ENCODE measurements around the gene RHOD. TPM values are rescaled to one million over a fixed set of nuclear protein-coding genes. Genes with fewer than 3 reads are reported as not detected.

The RHOD gene
- total and polyA plus RNA-seq, 9 of the 15 experiments (the other 6 are each of a cell fraction or from before 2014, with no cell fraction given), result not detected

DNA sequence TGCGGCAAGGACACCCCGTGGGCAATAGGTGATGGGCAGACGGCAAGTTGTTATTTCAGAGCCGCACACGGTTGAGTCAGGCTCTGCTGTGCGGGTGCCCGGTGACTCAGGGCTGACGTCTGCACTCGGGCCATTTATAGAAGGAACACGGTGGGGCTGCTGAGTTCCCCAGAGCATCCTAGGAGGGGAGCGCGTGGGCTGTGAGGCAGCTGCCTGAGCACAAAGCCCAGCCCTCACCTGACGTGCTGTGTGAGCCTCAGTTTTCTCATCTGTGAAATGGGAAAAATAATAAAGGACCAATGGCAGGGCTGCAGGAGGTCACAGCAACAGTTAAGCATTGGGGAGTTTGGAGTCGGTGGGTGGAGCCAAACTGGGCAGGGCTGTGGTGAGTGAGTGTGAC is 11.3 kb upstream of the RHOD start (continued):
- TF ChIP-seq, protein P1, sequence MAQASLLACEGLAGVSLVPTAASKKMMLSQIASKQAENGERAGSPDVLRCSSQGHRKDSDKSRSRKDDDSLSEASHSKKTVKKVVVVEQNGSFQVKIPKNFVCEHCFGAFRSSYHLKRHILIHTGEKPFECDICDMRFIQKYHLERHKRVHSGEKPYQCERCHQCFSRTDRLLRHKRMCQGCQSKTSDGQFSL (CRISPR knock-in tag; IDR thresholded peaks at IDR 0.05), result no peak
- TF ChIP-seq, protein P1 (tag; IDR thresholded peaks at IDR 0.05), result no peak
- no peak for TF ChIP-seq CTBP1 (IDR thresholded peaks at IDR 0.05; ENCODE audit: borderline replicate concordance)
- no peak for TF ChIP-seq SAP30 (IDR thresholded peaks at IDR 0.05; ENCODE audit: borderline replicate concordance, insufficient read depth, low read depth, low read length, poor library complexity, severe bottlenecking)
- TF ChIP-seq, protein P2, sequence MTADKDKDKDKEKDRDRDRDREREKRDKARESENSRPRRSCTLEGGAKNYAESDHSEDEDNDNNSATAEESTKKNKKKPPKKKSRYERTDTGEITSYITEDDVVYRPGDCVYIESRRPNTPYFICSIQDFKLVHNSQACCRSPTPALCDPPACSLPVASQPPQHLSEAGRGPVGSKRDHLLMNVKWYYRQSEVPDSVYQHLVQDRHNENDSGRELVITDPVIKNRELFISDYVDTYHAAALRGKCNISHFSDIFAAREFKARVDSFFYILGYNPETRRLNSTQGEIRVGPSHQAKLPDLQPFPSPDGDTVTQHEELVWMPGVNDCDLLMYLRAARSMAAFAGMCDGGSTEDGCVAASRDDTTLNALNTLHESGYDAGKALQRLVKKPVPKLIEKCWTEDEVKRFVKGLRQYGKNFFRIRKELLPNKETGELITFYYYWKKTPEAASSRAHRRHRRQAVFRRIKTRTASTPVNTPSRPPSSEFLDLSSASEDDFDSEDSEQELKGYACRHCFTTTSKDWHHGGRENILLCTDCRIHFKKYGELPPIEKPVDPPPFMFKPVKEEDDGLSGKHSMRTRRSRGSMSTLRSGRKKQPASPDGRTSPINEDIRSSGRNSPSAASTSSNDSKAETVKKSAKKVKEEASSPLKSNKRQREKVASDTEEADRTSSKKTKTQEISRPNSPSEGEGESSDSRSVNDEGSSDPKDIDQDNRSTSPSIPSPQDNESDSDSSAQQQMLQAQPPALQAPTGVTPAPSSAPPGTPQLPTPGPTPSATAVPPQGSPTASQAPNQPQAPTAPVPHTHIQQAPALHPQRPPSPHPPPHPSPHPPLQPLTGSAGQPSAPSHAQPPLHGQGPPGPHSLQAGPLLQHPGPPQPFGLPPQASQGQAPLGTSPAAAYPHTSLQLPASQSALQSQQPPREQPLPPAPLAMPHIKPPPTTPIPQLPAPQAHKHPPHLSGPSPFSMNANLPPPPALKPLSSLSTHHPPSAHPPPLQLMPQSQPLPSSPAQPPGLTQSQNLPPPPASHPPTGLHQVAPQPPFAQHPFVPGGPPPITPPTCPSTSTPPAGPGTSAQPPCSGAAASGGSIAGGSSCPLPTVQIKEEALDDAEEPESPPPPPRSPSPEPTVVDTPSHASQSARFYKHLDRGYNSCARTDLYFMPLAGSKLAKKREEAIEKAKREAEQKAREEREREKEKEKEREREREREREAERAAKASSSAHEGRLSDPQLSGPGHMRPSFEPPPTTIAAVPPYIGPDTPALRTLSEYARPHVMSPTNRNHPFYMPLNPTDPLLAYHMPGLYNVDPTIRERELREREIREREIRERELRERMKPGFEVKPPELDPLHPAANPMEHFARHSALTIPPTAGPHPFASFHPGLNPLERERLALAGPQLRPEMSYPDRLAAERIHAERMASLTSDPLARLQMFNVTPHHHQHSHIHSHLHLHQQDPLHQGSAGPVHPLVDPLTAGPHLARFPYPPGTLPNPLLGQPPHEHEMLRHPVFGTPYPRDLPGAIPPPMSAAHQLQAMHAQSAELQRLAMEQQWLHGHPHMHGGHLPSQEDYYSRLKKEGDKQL (CRISPR knock-in tag; IDR thresholded peaks at IDR 0.05; ENCODE audit: borderline replicate concordance), result no peak
- peak; percentile 68 for TF ChIP-seq CREM (IDR thresholded peaks at IDR 0.05; ENCODE audit: low read depth)
- no peak for TF ChIP-seq MAFG (tag; conservative IDR thresholded peaks at IDR 0.05)
- TF ChIP-seq, protein P3, sequence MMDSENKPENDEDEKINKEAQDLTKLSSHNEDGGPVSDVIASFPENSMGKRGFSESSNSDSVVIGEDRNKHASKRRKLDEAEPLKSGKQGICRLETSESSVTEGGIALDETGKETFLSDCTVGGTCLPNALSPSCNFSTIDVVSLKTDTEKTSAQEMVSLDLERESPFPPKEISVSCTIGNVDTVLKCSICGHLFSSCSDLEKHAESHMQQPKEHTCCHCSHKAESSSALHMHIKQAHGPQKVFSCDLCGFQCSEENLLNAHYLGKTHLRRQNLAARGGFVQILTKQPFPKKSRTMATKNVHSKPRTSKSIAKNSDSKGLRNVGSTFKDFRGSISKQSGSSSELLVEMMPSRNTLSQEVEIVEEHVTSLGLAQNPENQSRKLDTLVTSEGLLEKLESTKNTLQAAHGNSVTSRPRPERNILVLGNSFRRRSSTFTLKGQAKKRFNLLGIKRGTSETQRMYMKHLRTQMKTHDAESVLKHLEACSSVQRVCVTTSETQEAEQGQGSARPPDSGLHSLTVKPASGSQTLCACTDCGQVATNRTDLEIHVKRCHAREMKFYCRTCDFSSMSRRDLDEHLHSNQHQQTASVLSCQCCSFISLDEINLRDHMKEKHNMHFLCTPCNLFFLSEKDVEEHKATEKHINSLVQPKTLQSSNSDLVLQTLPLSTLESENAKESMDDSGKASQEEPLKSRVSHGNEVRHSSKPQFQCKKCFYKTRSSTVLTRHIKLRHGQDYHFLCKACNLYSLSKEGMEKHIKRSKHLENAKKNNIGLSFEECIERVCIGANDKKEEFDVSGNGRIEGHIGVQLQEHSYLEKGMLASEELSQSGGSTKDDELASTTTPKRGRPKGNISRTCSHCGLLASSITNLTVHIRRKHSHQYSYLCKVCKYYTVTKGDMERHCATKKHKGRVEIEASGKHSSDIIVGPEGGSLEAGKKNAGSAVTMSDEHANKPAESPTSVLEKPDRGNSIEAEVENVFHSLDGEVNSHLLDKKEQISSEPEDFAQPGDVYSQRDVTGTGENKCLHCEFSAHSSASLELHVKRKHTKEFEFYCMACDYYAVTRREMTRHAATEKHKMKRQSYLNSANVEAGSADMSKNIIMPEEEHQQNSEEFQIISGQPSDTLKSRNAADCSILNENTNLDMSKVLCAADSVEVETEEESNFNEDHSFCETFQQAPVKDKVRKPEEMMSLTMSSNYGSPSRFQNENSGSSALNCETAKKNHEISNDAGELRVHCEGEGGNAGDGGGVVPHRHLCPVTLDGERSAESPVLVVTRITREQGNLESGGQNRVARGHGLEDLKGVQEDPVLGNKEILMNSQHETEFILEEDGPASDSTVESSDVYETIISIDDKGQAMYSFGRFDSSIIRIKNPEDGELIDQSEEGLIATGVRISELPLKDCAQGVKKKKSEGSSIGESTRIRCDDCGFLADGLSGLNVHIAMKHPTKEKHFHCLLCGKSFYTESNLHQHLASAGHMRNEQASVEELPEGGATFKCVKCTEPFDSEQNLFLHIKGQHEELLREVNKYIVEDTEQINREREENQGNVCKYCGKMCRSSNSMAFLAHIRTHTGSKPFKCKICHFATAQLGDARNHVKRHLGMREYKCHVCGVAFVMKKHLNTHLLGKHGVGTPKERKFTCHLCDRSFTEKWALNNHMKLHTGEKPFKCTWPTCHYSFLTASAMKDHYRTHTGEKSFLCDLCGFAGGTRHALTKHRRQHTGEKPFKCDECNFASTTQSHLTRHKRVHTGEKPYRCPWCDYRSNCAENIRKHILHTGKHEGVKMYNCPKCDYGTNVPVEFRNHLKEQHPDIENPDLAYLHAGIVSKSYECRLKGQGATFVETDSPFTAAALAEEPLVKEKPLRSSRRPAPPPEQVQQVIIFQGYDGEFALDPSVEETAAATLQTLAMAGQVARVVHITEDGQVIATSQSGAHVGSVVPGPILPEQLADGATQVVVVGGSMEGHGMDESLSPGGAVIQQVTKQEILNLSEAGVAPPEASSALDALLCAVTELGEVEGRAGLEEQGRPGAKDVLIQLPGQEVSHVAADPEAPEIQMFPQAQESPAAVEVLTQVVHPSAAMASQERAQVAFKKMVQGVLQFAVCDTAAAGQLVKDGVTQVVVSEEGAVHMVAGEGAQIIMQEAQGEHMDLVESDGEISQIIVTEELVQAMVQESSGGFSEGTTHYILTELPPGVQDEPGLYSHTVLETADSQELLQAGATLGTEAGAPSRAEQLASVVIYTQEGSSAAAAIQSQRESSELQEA (IDR thresholded peaks at IDR 0.05; ENCODE audit: low read depth), result no peak
- TF ChIP-seq, protein P4, sequence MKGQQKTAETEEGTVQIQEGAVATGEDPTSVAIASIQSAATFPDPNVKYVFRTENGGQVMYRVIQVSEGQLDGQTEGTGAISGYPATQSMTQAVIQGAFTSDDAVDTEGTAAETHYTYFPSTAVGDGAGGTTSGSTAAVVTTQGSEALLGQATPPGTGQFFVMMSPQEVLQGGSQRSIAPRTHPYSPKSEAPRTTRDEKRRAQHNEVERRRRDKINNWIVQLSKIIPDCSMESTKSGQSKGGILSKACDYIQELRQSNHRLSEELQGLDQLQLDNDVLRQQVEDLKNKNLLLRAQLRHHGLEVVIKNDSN (CRISPR knock-in tag; IDR thresholded peaks at IDR 0.05), result peak; percentile 32; the same call in 1 of the 2 replicates
- TF ChIP-seq CBX3 (IDR thresholded peaks at IDR 0.05; ENCODE audit: borderline replicate concordance in 1 of 2, low read length in 2 of 2), result 0 out of 3 replicates have a peak, but pooled peaks of 1 of the 2 experiments have one; percentile 36

Data from K562 (cell line).